ENCODE results near the gene PDZRN4. TPM values are rescaled to one million over a fixed set of nuclear protein-coding genes. Genes with fewer than 3 reads are reported as not detected.
"Not testable (repeated sequence)": the region's sequence is repeated elsewhere in the genome, so short reads cannot be mapped to it uniquely, and the experiment has no call there.

PDZRN4 gene
- total and polyA plus RNA-seq, 2 donors (not counting 3 experiments of a cell fraction or from before 2014, with no cell fraction given), result not detected

GRCh38 chr12:41277946-41278267 is 89.8 kb downstream of the PDZRN4 start:
- Histone ChIP-seq H2AFZ (ENCODE audit: low read depth, low read length) (no peak overlapping the region), H3K9me3 (replicated peaks; ENCODE audit: control insufficient read depth, insufficient read depth, low read length) (no peaks in the 10 kb centered on the region), H4K20me1 (replicated peaks; ENCODE audit: control insufficient read depth, extremely low read depth, insufficient read depth, low read length) (no peaks in the 10 kb centered on the region), H3K4me1 (ENCODE audit: control insufficient read depth, extremely low read depth, insufficient read depth, low read length) (no peaks in the 10 kb centered on the region), H3K9me1 (replicated peaks; ENCODE audit: control insufficient read depth, extremely low read depth, insufficient read depth, low read length) (no peaks in the 10 kb centered on the region), H3K4me3 (replicated peaks in 1 of 3; ENCODE audit: insufficient read depth in 1 of 3, low read depth in 1 of 3, low read length in 3 of 3) (no peak overlapping the region), H3K79me2 (ENCODE audit: control insufficient read depth, insufficient read depth, low read length) (no peaks in the 10 kb centered on the region), H3K36me3 (ENCODE audit: control insufficient read depth in 2 of 2, extremely low read depth in 1 of 2, insufficient read depth in 2 of 2, low read length in 2 of 2) (no peaks in the 10 kb centered on the region), H3K27ac (ENCODE audit: insufficient read depth, low read depth, low read length) (no peak overlapping the region), H3K4me2 (ENCODE audit: insufficient read depth, low read length) (no peak overlapping the region), H3K9ac (replicated peaks; ENCODE audit: extremely low read depth, insufficient read depth, low read length) (no peak overlapping the region), H3K27me3 (ENCODE audit: control insufficient read depth in 2 of 2, insufficient read depth in 2 of 2, low read length in 2 of 2) (peaks cover 0 to 3% of the 10 kb centered on the region in 2 experiments)
- ChIA-PET POLR2A (no interaction called here), CTCF (interaction anchor here (0.9 to 7.9 kb wide), 16 partner anchors 9 to 1094 kb away, joined by 3 to 168 read pairs (median 4); no protein-coding TSS in a partner anchor)
- dilution Hi-C loops (cut with MboI; ENCODE audit: extremely low pct_ligation_motif_present, low sequenced_read_pairs), result no loop called here
- TF ChIP-seq GATA2 (IDR thresholded peaks at IDR 0.05; ENCODE audit: insufficient read depth, insufficient read length, low read depth, low read length) (no peak), EZH2 (IDR thresholded peaks at IDR 0.05; ENCODE audit: borderline replicate concordance, low read depth, low read length, severe bottlenecking) (no peak), FOS (IDR thresholded peaks at IDR 0.05; ENCODE audit: borderline replicate concordance, insufficient read depth, low read length) (no peak), MAX (IDR thresholded peaks at IDR 0.05; ENCODE audit: insufficient read depth, insufficient read length) (no peak), JUN (IDR thresholded peaks at IDR 0.05; ENCODE audit: borderline replicate concordance, insufficient read depth, insufficient read length, low read depth) (no peak), CTCF (IDR thresholded peaks at IDR 0.05; ENCODE audit: extremely low read depth in 1 of 2, insufficient read depth in 1 of 2, low read depth in 1 of 2, low read length in 2 of 2) (no peak), POLR2AphosphoS5 (IDR thresholded peaks at IDR 0.05; ENCODE audit: insufficient read depth, low read depth, low read length) (no peak), MYC (IDR thresholded peaks at IDR 0.05; ENCODE audit: low read depth, low read length) (no peak), POLR2A (IDR thresholded peaks at IDR 0.05; ENCODE audit: low read depth, low read length) (no peak)
- BruUV-seq (replicated peaks), result no TSS peak
- FAIRE-seq (no peak), DNase-seq (ENCODE audit: low read depth, low spot score) (no peak)
- intact Hi-C loops (cut with micrococcal nuclease), result loop anchor here (1.0 to 10.0 kb wide), 8 partner anchors 247 to 1094 kb away; no protein-coding TSS in a partner anchor

GRCh38 chr12:41280341-41281095 is 92.4 kb downstream of the PDZRN4 start:
- not testable (repeated sequence) for FAIRE-seq
- CTCF ChIA-PET, result interaction anchor here (2.4 to 7.9 kb wide), 3 partner anchors 382 to 1052 kb away, joined by 6 to 168 read pairs (median 60); no protein-coding TSS in a partner anchor

More at GRCh38 chr12:41280341-41281095, 92.4 kb downstream of the PDZRN4 start:
- dilution Hi-C loops (cut with MboI; ENCODE audit: extremely low pct_ligation_motif_present, low sequenced_read_pairs); H3K9ac ChIP-seq (replicated peaks; ENCODE audit: extremely low read depth, insufficient read depth, low read length); H4K20me1 ChIP-seq (replicated peaks; ENCODE audit: control insufficient read depth, extremely low read depth, insufficient read depth, low read length); H3K27me3 ChIP-seq (ENCODE audit: control insufficient read depth in 2 of 2, insufficient read depth in 2 of 2, low read length in 2 of 2); H3K9me3 ChIP-seq (replicated peaks; ENCODE audit: control insufficient read depth, insufficient read depth, low read length); intact Hi-C loops (cut with micrococcal nuclease); DNase-seq (ENCODE audit: low read depth, low spot score); H3K36me3 ChIP-seq (ENCODE audit: control insufficient read depth in 2 of 2, extremely low read depth in 1 of 2, insufficient read depth in 2 of 2, low read length in 2 of 2); H3K9me1 ChIP-seq (replicated peaks; ENCODE audit: control insufficient read depth, extremely low read depth, insufficient read depth, low read length); H3K79me2 ChIP-seq (ENCODE audit: control insufficient read depth, insufficient read depth, low read length); H3K27ac ChIP-seq (ENCODE audit: insufficient read depth, low read depth, low read length); H3K4me2 ChIP-seq (ENCODE audit: insufficient read depth, low read length); H2AFZ ChIP-seq (ENCODE audit: low read depth, low read length); H3K4me1 ChIP-seq (ENCODE audit: control insufficient read depth, extremely low read depth, insufficient read depth, low read length); BruUV-seq (replicated peaks); POLR2A ChIA-PET; H3K4me3 ChIP-seq (replicated peaks in 1 of 3; ENCODE audit: insufficient read depth in 1 of 3, low read depth in 1 of 3, low read length in 3 of 3): not testable (repeated sequence)
